WI38 (cell line): ENCODE measurements around the gene NIPBL.

ENCODE experiments used
- H3K4me3 ChIP-seq: 2 replicates; pipeline ENCODE4 v1.5.1; 2011; ENCODE audit warnings: low read depth, mild to moderate bottlenecking, control low read depth, low read length
- CTCF ChIP-seq: IDR thresholded peaks from 2 replicates; pipeline ENCODE4 v1.5.1; 2012; ENCODE audit warnings: low read depth, mild to moderate bottlenecking, control low read depth, low read length

NIPBL gene

GRCh38 chr5:36919238-36919637 is 42.7 kb downstream of the NIPBL start:
- H3K4me3 ChIP-seq = no peak overlapping the region
- TF ChIP-seq CTCF = no peak

DNA sequence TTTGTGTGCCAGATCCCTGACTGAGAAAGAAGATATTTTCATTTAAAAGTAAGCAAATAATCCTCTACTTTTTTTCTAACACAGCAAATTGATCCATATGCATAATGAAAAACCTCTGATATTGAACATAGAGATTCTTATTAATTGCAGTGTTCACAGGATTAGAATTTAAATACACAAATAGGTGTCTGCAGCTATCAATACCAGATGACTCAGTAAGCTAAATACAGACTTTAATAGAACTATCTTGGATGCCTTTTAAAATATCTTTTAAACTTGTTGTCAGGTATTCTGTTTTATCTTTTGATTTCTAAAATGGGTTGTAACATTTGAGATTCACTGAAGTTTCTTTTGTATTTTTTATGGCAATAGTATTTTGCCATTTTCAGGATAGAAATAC is 43.1 kb downstream of the NIPBL start:
- H3K4me3 ChIP-seq = no peak overlapping the region
- TF ChIP-seq CTCF = no peak

GRCh38 chr5:36928947-36929346 is 52.4 kb downstream of the NIPBL start:
- H3K4me3 ChIP-seq = no peak overlapping the region

DNA sequence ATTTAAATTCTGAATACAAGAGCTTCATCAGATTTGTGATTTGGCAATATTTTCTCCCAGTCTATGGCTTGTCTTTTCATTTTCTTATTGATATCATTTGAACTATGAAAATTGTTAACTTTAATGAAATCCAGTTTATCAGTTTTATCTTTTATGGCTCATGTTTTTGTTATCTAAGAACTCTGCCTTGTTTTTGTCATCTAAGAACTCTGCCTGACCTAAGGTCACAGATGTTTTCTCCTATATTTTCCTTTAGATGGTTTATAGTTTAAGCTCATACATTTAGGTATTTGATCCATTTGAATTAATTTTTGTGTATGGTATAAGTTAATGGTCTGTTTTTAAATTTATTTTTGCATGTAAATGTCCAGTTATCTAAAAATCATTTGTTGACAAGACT is 52.9 kb downstream of the NIPBL start:
- TF ChIP-seq CTCF = no peak
- H3K4me3 ChIP-seq = no peak overlapping the region

More at GRCh38 chr5:36928947-36929346, 52.4 kb downstream of the NIPBL start:
- no peak for TF ChIP-seq CTCF

- no peak for TF ChIP-seq CTCF
- H3K4me3 ChIP-seq = no peak overlapping the region
These were observed 55.5 kb downstream of the NIPBL start for GRCh38 chr5:36932056-36932455.

DNA sequence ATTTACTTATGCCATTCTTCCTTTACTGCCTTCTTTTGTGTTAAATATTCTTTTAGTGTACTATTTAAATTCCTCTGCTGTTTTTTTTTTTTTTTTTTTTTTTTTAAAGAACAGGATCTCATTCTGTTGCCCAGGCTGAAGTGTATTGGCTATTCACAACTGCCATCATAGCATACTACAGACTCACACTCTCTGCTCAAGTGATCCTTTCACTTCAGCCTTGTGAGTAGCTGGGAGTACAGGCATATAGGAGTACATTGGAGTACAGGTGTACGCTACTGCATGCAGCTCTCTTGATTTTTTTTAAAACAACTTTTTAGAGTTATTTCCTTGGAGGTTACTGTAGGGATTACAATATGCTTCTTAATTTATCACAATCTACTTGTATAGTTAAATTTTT is 56.1 kb downstream of the NIPBL start:
- H3K4me3 ChIP-seq = no peak overlapping the region
- TF ChIP-seq CTCF = no peak

DNA sequence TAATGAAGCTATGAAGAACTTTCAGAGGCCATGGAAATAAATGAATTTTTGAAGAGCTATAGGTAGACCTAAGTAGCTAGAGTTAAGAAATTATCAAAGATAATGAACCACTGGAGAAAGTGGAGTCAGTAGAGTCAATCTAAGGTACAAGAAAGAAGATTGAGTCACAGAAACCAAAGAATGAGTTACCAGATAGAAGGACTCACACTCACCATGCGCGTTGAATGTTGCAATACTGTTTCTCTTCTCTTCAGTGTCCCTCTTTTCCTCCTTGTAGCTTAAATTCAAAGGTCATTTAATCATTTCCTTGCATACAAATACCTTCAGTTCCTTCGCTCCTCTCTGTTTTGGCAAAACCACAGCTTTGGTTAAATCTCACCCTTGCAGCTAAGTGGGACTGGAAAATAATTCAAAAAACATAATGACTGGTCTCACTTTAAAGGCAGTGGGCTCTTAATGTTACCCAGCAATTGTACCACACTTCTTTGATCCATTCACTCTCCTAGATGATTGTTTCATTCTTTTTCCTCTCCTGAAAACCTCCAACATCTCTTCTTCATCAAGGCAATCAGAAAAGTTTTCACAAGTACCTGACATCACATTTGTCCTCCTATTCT is 58.3 kb downstream of the NIPBL start:
- no peak for TF ChIP-seq CTCF
- no peak overlapping the region for H3K4me3 ChIP-seq
